GM11168 (cell line): ENCODE results near the gene TBC1D14.
"Not testable (repeated sequence)": the region's sequence is repeated elsewhere in the genome, so short reads cannot be mapped to it uniquely, and the experiment has no call there.

ENCODE experiments used
- in situ Hi-C: fragments of 300-500 bp; cut with MboI; formaldehyde crosslinking; loops from one replicate; pipeline ENCODE4 v1.12.0; 2022; ENCODE audit warnings: low sequenced_read_pairs; ENCODE audit not compliant: unreplicated experiment

Gene TBC1D14

GRCh38 chr4:7067452-7068278 is 158.0 kb downstream of the TBC1D14 start, which contains the start of gene GRPEL1:
Gene GRPEL1 (minus strand): TSS chr4:7068064. CDS start chr4:7068032, 32 bp downstream.
- in situ Hi-C loops: loop anchor here (10.0 kb wide), 1 partner anchor 153 kb away; no protein-coding TSS in a partner anchor

GRCh38 chr4:7068279-7068842 is 158.7 kb downstream of the TBC1D14 start:
- in situ Hi-C loops: loop anchor here (10.0 kb wide), 1 partner anchor 154 kb away; no protein-coding TSS in a partner anchor

- in situ Hi-C loops: loop anchor here (10.0 kb wide), 1 partner anchor 154 kb away; no protein-coding TSS in a partner anchor
Observed at GRCh38 chr4:7068883-7069282, 159.3 kb downstream of the TBC1D14 start.

- in situ Hi-C loops: loop anchor here (5.0 kb wide), 1 partner anchor 34 kb away; no protein-coding TSS in a partner anchor
Observed at GRCh38 chr4:7070729-7071511, 161.3 kb downstream of the TBC1D14 start.

GRCh38 chr4:7073059-7073458 is 163.4 kb downstream of the TBC1D14 start:
- in situ Hi-C loops: loop anchor here (5.0 kb wide), 1 partner anchor 36 kb away; no protein-coding TSS in a partner anchor

GRCh38 chr4:7073526-7074390 is 164.1 kb downstream of the TBC1D14 start:
- in situ Hi-C loops: loop anchor here (5.0 kb wide), 1 partner anchor 36 kb away; no protein-coding TSS in a partner anchor

GRCh38 chr4:7074426-7074825 is 164.8 kb downstream of the TBC1D14 start:
- in situ Hi-C loops: loop anchor here (5.0 kb wide), 1 partner anchor 37 kb away; no protein-coding TSS in a partner anchor

- in situ Hi-C loops: no loop called here
Observed at GRCh38 chr4:7075962-7076695, 166.5 kb downstream of the TBC1D14 start.

GRCh38 chr4:7076696-7077082 is 167.1 kb downstream of the TBC1D14 start:
- in situ Hi-C loops: no loop called here

GRCh38 chr4:7077371-7077770 is 167.7 kb downstream of the TBC1D14 start:
- in situ Hi-C loops: no loop called here

- in situ Hi-C loops: no loop called here
Observed at GRCh38 chr4:7078025-7078424, 168.4 kb downstream of the TBC1D14 start.

GRCh38 chr4:7079483-7079882 is 169.9 kb downstream of the TBC1D14 start:
- in situ Hi-C loops: not testable (repeated sequence)

- in situ Hi-C loops: not testable (repeated sequence)
Observed at GRCh38 chr4:7079909-7080308, 170.3 kb downstream of the TBC1D14 start.
